Kidney epithelial cell (primary cell): Measurements from ENCODE around the gene ASB6. TPM values are rescaled to one million over a fixed set of nuclear protein-coding genes. Genes with fewer than 3 reads are reported as not detected.

Source experiments
- DNase-seq: peaks from one replicate; pipeline ENCODE4 v3.0.0-alpha.2; 2010; ENCODE audit warnings: low read depth
- H3K27me3 ChIP-seq: 2 replicates; pipeline ENCODE4 v1.6.0; 2011; ENCODE audit warnings: low read length; ENCODE audit not compliant: control insufficient read depth, insufficient read depth
- H3K36me3 ChIP-seq: 2 replicates; pipeline ENCODE4 v1.5.1; 2011; ENCODE audit warnings: low read length; ENCODE audit not compliant: control insufficient read depth, insufficient read depth
- H3K4me3 ChIP-seq: 2 replicates; pipeline ENCODE4 v1.5.1; 2011; ENCODE audit warnings: low read depth, mild to moderate bottlenecking, control low read depth, low read length
- total RNA-seq: library from RNA; depleted of rRNA; stranded (reverse); fragments of >200 nt; gene quantifications from 2 replicates; pipeline ENCODE4 v1.2.3, GENCODE V29; 2015
- TF ChIP-seq, protein P1 (sequence below): IDR thresholded peaks from 2 replicates; pipeline ENCODE4 v1.5.1; 2011; ENCODE audit warnings: mild to moderate bottlenecking, moderate library complexity, low read length, control low read depth, inconsistent platforms; ENCODE audit not compliant: insufficient read depth, poor library complexity, severe bottlenecking

ASB6 gene
- total RNA-seq, 1 donor from 2014 or later, result 27.0 TPM

GRCh38 chr9:129604056-129604765 lies 37.7 kb downstream of the ASB6 start:
- Histone ChIP-seq H3K4me3 (no peak overlapping the region), H3K27me3 (no peaks in the 10 kb centered on the region), H3K36me3 (no peaks in the 10 kb centered on the region)
- TF ChIP-seq, protein P1, sequence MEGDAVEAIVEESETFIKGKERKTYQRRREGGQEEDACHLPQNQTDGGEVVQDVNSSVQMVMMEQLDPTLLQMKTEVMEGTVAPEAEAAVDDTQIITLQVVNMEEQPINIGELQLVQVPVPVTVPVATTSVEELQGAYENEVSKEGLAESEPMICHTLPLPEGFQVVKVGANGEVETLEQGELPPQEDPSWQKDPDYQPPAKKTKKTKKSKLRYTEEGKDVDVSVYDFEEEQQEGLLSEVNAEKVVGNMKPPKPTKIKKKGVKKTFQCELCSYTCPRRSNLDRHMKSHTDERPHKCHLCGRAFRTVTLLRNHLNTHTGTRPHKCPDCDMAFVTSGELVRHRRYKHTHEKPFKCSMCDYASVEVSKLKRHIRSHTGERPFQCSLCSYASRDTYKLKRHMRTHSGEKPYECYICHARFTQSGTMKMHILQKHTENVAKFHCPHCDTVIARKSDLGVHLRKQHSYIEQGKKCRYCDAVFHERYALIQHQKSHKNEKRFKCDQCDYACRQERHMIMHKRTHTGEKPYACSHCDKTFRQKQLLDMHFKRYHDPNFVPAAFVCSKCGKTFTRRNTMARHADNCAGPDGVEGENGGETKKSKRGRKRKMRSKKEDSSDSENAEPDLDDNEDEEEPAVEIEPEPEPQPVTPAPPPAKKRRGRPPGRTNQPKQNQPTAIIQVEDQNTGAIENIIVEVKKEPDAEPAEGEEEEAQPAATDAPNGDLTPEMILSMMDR, result no peak
- DNase-seq, result no peak

- DNase-seq, result no peak
- no peak overlapping the region for H3K4me3 ChIP-seq
- TF ChIP-seq, protein P1, result no peak
- no peaks in the 10 kb centered on the region for H3K27me3 ChIP-seq
- H3K36me3 ChIP-seq, result no peaks in the 10 kb centered on the region
Measured at GRCh38 chr9:129602598-129603415, 39.1 kb downstream of the ASB6 start.

DNA sequence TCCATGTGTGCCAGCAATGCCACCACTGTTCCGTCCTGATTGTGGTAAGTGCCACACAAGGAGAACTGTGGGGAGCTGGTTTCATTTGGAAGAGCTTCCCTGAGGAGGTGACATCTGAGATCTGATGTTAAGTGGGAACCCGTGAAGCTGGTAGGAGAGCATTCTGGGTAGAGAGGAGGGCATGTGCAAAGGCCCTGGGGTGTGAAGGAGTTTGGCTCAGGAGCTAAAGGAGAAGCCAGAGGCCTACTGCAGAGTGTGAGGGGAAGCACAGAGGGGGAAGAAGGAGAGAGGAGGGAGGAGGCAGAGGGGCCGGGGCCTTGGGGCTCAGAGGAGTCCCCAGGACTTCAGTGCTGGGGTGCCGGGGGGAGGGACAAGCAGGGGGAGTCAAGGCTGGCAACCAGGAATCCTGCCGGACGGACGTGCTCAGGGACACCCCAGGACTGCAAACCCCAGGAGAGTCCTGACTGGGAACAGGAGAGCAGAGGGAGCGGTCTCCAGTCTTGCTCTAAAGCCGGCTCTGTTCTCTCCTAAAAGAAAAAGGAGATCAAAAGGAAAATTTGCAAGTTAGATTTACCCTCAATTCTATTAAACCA lies 40.8 kb downstream of the ASB6 start:
- no peak for DNase-seq
- H3K36me3 ChIP-seq, result no peaks in the 10 kb centered on the region
- TF ChIP-seq, protein P1, result no peak
- H3K4me3 ChIP-seq, result no peak overlapping the region
- H3K27me3 ChIP-seq, result no peaks in the 10 kb centered on the region

DNA sequence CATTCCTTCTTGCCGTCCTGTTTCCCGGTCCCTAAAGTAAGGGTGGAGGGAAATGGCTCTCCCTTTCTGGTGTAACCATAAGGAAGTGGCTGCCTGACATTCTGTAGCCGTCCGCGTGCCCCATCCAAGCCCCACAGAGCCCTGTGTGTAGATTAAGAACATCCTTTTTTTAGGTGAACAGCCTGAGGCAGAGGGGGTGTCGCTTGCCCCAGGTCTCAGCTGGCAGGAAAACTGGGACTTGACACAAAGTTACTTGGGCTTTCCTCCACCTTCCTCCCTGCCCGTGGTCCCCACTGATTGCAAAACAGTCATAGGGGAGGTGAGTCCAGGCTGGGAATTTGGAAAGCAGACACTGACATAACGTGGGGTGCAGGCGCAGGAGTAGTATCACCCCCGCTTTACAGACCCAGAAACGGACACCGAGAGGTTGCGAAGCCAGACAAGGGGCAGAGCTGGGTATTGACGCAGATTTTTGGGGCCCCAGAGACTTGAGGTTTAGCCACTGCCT lies 43.8 kb downstream of the ASB6 start:
- Histone ChIP-seq H3K27me3 (no peaks in the 10 kb centered on the region), H3K36me3 (no peaks in the 10 kb centered on the region), H3K4me3 (no peak overlapping the region)
- no peak for DNase-seq
- TF ChIP-seq, protein P1, result no peak

DNA sequence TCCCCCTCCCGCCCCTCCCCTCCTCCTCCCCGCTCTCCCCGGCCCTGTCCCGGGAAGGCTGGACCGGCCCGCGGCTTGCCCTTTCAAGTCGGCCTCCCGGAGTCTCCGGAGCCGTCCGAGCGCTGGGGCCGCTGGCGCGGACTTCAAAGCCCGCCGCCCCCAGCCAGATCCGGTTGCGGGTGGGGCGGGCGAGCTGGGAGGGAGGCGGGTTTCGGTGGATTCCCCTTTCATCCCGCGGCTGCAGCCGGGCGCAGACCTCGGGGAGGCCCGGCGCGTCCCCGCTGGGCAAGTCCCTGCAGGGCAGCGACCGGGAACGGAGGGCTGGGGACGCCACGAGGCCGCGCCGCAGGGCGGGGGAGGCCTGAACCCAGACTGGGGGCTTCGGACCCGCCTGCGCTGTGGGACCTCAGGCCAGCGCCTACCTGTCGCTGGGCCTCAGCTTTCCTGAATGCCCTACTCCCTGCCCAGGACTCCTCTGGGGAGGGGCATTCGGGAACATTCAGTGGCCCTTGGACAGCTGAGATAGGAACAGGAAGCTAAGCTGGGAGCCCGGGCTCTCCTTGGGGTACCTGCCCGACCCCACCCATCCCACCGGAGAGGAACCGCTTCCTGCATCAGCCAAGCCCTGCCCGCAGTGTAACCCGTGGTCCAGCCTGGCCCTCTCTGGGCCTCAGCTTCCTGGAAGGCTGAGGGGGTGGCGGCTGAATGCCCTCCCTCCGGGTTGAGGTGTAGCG lies 44.4 kb downstream of the ASB6 start:
- TF ChIP-seq, protein P1, result no peak
- no peak for DNase-seq
- Histone ChIP-seq H3K27me3 (no peaks in the 10 kb centered on the region), H3K36me3 (no peaks in the 10 kb centered on the region), H3K4me3 (peak overlapping the region; percentile 37)
